Measurements from ENCODE around the gene LSS. TPM values are rescaled to one million over a fixed set of nuclear protein-coding genes. Genes with fewer than 3 reads are reported as not detected.
A peak's percentile ranks its signal among the peaks of the same experiment; 100 is the strongest.
"Not testable (repeated sequence)": the region's sequence is repeated elsewhere in the genome, so short reads cannot be mapped to it uniquely, and the experiment has no call there.

Gene LSS
- total RNA-seq, 1 donor from 2014 or later = 52.6 TPM

DNA sequence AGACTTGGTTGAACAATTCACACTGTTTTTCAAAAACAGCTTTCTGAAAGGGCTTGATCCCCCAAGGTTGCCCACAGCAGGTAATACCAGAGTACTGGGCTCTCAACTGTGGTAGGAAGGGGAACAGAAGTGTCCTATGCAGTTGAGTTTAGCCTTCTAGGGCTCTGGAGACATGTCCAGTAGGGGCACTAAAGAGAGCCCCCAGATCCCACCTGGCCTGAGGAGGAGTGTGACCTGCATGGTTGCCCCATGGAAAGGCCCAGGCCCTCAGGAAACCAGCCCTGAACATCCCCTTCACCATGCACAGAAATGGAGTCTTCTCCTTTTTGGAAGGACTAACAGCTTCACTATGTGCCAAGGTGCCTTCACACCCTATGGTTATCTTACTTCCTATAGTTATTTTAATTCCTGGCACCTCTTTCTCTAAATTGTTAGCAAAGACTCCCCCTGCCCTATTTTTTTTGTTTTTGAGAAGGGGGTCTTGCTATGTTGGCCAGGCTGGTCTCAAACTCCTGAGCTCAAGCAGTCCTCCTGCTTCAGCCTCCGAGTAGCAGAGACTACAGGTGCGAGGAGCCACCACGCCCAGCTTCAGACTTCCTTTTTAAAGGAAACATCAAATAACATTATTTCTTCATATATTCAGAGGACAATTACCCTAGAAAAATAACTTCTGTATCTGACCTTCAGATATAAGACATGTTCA, 16.8 kb upstream of the LSS start:
- no peak for DNase-seq (ENCODE audit: low read depth in 2 of 2)

GRCh38 chr21:46244602-46245001, 16.0 kb upstream of the LSS start:
- no peak for DNase-seq (ENCODE audit: low read depth in 2 of 2)

DNA sequence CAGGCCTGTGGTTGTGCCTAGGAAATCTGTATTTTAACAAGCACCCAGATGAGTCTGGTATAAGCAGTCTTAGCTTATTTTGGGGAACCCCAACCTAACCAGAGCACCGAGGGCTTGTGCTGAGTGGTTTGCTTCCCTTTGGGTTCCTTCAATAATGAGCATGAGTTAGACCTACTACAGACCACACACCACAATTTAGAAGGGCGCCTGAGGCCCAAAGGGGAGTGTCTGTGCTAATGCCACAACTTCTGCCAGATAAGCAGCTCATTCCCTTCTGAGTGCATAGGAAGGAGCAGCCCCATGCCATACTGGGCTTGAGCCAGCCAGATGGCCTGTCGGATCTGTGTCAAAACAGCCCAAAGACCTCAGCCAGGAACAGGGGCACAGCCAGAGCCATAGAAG, 15.4 kb upstream of the LSS start:
- DNase-seq (ENCODE audit: low read depth in 2 of 2) = no peak

DNA sequence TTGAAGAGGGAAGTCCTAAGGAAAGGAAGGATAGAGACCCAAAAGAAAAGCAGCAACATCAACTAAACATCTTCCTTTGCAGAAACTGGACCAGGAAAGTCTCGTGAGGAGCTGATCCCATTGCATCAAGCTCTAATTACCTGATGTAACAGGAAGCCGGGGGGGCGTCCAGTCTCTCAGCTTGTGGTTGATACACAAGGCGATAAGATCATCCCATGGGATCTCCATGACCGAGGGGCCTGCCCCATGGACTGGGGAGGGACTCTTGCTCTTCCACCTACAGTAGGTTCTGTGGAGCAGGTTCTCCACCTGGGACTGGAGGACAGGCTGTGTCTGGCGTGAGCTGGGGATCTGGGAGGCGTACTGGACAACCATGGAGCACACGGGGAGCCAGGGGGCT, 14.8 kb upstream of the LSS start:
- DNase-seq (ENCODE audit: low read depth in 2 of 2) = no peak

DNA sequence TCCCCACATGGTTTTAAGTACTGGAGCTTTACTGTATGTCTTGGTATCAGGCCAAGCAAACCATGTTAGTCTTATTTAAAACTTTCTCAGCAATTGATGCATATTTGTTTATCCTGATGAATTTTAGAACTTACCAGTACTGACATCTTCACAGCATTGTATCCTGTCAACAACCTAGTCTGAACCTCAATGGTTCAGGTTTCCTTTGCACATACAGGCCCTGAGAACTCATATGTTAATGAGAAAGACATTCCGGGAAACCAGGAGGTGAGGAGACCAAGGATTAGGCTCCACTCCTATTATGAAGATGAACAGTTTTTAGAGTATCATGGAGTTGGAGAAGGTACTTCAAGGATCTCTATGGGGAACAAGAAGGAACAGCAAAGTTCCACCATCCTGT, 13.0 kb upstream of the LSS start:
- not testable (repeated sequence) for DNase-seq (ENCODE audit: low read depth in 2 of 2)

- no peak for DNase-seq (ENCODE audit: low read depth in 2 of 2)
Observed at GRCh38 chr21:46239817-46240325, 11.3 kb upstream of the LSS start.

DNA sequence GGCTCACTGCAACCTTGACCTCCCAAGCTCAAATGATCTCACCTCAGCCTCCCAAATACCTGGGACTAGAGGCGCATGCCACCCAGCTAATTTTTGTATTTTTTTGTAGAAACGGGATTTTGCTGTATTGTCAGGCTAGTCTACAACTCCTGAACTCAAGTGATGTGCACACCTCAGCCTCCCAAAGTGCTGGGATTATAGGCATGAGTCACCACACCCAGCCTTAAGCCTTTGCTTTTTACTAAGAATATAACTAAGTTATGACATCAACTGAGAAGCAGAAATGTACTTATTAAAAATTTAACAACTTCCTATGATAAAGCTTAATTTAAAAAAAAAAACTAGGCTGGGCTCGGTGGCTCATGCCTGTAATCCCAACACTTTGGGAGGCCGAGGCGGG, 8.9 kb upstream of the LSS start:
- DNase-seq (ENCODE audit: low read depth in 2 of 2) = no peak

GRCh38 chr21:46234436-46234950, 5.9 kb upstream of the LSS start:
- no peak for DNase-seq (ENCODE audit: low read depth in 2 of 2)

GRCh38 chr21:46229923-46230260, 1.3 kb upstream of the LSS start:
- DNase-seq (ENCODE audit: low read depth in 2 of 2) = no peak

- DNase-seq (ENCODE audit: low read depth in 2 of 2) = no peak
Observed at GRCh38 chr21:46229133-46229922, 754 bp upstream of the LSS start.

DNA sequence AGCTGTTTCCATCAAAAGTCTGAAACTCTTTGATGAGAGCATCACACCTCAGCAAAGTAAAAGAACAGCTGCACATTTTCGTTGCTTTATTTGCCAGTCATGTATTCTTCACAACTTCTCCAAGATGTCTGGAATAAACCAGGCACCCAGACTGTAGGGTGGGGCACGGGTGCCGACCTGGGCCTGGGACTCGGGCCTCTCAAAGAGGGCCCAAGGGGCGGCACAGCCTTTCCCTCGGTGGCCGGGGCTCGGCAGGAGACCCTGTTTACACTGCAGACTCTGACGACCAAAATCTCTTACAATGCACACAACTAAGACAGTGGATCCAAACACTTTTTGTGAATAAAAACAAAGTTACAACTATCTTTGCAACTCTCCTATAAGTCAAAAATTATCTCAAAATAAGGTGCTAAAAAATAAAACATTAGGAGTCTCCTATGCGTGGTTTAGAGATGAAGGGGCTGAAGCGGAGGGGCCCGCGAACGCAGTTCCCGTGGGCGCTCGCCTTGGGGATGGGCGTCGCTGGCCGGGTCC, 696 bp downstream of the LSS start:
- no peak for DNase-seq (ENCODE audit: low read depth in 2 of 2)

DNA sequence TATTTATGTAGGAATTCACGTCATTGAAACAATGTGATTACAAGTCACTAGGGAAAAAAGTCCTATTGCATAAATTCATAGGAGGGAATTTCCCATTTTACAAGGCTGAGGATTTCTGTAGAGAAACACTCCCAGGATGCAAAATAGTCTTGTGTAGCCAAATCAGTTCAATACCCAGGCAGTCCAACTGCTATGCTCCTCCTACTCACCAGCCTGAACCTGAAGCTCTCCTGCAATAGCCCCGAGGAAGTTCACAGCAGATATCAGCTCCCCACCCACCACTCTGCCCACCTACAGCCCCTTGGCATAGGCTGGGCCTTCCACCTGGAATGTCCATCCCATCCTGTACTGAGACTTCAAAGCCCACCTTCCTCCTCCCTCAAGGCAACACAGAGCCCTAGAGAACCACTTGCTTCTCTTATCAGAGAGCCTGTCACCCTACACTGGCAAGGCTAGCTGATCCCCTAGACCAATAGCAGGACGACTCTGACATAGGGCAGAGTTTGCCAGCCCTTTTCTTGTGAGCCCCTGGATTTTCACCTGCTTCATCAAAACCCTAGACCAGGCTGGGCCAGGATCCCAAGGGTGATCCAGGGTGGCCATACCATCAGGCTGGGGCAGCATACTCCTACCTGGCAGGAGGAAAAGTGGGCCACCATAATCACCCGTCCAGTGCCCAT, 1.5 kb downstream of the LSS start:
- peak in 1 of 2 donors; percentile 28 for DNase-seq (ENCODE audit: low read depth in 2 of 2)

GRCh38 chr21:46226146-46226545, 2.4 kb downstream of the LSS start:
- DNase-seq (ENCODE audit: low read depth in 2 of 2) = no peak

DNA sequence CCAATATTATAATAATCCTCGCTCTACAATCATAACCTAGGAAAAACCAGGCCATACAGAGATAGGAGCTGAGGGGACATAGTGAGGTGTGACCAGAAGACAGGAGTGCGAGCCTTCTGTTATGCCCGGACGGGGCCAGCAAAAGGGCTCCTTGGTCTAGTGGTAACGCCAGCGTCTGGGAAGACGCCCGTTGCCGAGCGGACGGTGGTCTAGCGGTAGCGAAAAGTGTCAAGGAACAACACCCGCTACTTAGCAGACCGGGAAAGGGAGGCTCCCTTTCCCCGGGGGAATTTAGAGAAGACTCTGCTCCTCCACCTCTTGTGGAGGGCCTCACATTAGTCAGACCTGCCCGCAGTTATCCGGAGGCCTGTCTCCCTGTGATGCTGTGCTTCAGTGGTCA, 4.9 kb downstream of the LSS start:
- DNase-seq (ENCODE audit: low read depth in 2 of 2) = not testable (repeated sequence)

DNA sequence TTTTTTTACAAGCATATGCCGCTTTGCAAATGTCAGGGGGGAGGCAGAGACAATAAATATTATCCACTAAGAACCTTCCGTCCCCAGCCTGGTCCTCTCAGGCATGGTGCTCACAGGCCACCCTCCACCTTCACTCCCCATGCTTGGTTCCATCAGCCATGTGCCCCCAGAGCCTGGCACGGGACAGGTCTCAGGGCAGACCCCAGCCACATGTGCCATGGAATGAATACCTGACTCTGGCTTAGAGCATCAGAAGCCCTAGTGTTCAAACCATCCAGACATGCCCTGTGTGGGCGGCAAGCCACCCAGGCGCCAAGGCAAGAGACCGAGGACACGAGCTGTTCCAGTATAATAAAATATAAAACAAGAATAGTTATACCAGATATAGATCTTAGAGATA, 5.4 kb downstream of the LSS start:
- no peak for DNase-seq (ENCODE audit: low read depth in 2 of 2)

DNA sequence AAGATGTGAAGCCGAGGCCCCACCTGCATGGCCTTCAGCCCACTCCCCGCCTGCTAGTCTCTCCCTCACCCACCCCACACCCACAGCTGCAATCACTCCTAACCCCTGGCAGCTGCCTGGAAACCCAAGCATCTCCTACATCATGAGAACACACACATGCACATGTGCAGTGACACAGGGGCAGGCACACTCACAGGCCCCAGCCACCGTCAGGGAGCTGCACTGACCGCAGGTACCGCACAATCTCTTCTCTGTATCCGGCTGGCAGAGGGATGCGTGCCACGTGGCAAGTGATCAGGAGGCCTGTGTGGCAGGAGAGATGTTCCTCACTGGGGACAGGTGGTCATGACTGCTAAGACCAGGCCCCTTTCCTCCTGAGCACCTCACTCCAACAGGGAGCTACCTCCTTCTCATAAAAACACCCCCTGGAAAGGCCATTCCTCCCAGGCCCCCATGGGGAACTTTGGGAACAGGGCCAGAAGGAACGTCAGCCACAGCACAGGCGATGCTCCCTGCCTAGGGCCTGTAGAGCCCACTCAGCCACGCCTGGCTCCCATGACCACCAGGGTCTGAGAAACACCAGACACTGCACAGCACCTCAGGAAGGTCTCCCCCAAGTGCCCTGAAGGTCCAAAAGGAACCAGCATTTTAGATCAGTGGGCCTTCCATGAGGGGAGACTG, 6.0 kb downstream of the LSS start:
- DNase-seq (ENCODE audit: low read depth in 2 of 2) = no peak

DNA sequence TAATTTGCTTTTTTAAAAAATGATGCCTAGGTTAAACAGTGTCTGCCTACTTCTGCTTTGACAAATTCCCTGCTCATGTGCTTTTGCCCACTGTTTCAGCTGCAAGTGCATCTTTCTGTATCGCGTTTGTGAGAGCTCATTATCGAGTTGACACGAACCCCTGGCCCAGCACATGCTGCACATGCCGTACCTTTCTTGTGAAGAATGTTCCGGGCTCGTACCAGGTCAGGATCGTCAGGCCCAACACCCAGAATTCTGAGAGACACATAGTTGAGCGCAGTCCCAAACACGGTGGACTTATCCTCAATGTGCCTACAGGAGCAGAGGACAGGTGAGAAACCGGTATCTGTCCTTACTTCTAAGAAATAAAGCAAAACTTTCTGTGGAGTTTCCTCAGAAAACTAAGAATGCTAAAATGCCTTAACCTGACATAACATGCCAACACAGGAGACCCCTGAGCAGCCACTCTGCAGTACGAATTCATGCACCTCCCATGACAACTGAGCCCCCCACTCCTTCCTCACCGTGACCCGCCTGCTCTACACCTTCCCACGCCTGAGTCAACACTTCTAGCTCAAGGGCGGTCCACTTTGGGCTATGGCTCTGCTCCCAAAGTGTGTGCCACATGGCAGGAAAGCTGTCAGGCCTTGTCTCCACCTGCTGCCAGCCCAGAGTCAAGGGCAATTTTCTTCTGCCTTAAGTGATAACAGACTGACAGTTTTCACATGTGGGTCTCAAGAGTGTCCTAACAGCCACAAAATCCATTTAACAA, 6.7 kb downstream of the LSS start:
- DNase-seq (ENCODE audit: low read depth in 2 of 2) = no peak

GRCh38 chr21:46220847-46221246, 7.7 kb downstream of the LSS start:
- no peak for DNase-seq (ENCODE audit: low read depth in 2 of 2)

- no peak for DNase-seq (ENCODE audit: low read depth in 2 of 2)
Observed at GRCh38 chr21:46220275-46220810, 8.2 kb downstream of the LSS start.

DNA sequence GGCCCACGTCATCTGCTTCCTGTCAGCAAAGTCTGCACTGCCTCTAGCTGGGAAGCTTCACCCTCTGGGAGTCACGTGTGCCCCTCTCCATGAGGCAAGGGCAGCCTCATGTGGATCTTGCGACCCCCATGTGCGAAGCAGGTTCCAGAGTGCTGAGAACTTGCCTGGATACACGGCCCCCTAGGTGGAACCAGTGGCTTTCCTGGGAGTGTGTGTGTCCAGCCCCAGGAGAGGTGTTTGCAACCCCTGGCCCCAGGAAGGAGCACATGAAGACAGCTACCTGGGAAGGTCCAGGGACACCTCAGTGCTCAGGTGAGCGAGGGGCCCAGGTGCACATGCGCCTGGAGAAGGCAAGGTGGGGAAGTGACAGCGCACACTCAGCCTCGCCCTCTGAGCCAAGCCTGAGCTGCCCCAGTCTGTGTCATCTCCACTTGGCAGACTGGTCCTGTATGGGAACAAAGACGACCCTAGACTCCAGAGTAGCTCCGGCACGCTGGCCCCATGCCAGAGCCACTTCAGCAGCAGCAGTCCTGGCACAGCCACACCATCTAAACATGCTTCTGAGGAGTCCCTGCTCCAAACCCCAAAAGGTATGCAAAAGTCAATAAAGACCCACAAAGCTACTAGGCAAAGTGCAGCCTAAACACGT, 8.9 kb downstream of the LSS start:
- DNase-seq (ENCODE audit: low read depth in 2 of 2) = peak in 1 of 2 donors; percentile 23

Data from lung microvascular endothelial cell (primary cell).